Activated T-cell treated with anti-CD3 and anti-CD28 coated beads, Interleukin-2, amount 50 U/mL, for 72 hours (primary cell): ENCODE measurements around the gene CLDN17. TPM values are rescaled to one million over a fixed set of nuclear protein-coding genes. Genes with fewer than 3 reads are reported as not detected.

Experiments used
- ATAC-seq, 2 donors: fragments of 150-1000 bp; cut with Tn5 transposase; replicated peaks in 1 of 2; 2 replicates each; pipeline ENCODE4 v1.10.0; 2021; ENCODE audit warnings: moderate library complexity in 2 of 2, mild to moderate bottlenecking in 1 of 2
- DNase-seq, 2 donors: peaks; one replicate each; pipeline ENCODE4 v3.0.0; 2021 to 2022; ENCODE audit warnings: mixed read lengths in 1 of 2
- H3K27ac Mint-ChIP-seq: one replicate; pipeline ENCODE4 v1.8.0; 2022; ENCODE audit warnings: mild to moderate bottlenecking, moderate library complexity, mixed read lengths
- H3K27me3 Mint-ChIP-seq: one replicate; pipeline ENCODE4 v1.8.0; 2022; ENCODE audit warnings: low read depth, mixed read lengths
- H3K36me3 Mint-ChIP-seq, 2 donors: one replicate each; pipeline ENCODE4 v1.8.0; 2022; ENCODE audit warnings: mixed read lengths in 2 of 2, mild to moderate bottlenecking in 1 of 2; ENCODE audit not compliant: insufficient read depth in 2 of 2
- H3K4me1 Mint-ChIP-seq: one replicate; pipeline ENCODE4 v1.8.0; 2022; ENCODE audit warnings: low read depth, mixed read lengths
- H3K4me3 Mint-ChIP-seq, 2 donors: one replicate each; pipeline ENCODE4 v1.8.0; 2022; ENCODE audit warnings: mild to moderate bottlenecking in 2 of 2, mixed read lengths in 2 of 2, moderate library complexity in 2 of 2
- H3K9me3 Mint-ChIP-seq, 2 donors: one replicate each; pipeline ENCODE4 v1.8.0; 2022; ENCODE audit warnings: mixed read lengths in 2 of 2
- total RNA-seq, 2 donors: library from RNA; stranded (reverse); gene quantifications; one replicate each; pipeline ENCODE4 v1.2.3, GENCODE V29; 2022

CLDN17 gene
- total RNA-seq, 2 donors from 2014 or later, result not detected

DNA sequence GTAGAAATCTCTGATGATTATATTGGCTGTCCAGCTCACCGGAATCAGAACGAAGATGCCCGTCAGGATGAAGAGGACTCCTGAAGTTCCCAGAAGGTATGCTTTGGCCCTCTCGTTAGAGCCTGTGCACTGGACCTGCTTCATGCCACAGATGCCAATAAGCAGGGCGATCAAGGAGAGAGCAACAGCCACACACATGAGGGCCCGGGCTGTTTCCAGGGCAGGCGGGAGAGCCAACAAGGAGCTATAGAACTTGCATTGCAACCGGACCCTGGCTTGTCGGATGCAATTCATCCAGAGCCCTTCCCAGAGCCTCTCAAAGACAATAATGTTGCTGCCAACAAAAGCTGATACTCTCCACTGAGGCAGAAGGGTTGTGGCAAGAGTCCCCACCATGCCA lies 434 bp downstream of the CLDN17 start:
- no peak overlapping the region for H3K4me3 Mint-ChIP-seq
- peaks cover 2% of the 10 kb centered on the region in 2 donors for H3K9me3 Mint-ChIP-seq
- H3K27me3 Mint-ChIP-seq, result no peaks in the 10 kb centered on the region
- H3K27ac Mint-ChIP-seq, result no peak overlapping the region
- no peaks in the 10 kb centered on the region for H3K4me1 Mint-ChIP-seq
- DNase-seq (no peak), ATAC-seq (no peak)
- H3K36me3 Mint-ChIP-seq, result no peaks in the 10 kb centered on the region

DNA sequence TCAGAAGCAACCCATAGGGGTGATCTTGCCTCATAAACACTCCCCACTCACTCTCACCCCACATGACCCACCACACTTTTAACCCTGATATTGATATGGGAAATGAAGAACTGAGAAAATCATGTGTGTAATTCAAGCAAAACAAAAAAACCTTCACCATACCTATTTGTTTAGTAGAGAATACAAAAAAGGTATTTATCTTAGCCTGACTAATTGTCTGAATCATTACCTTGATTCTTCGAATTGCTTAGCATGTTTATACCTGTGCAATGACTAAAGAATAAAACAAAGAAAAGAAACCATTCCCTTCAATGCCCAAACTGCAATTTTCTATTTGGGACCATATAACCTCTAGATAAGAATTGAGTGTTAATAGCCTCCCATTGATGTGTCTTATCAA lies 1.8 kb downstream of the CLDN17 start:
- ATAC-seq (no peak), DNase-seq (no peak)
- Mint-ChIP-seq H3K4me3 (no peak overlapping the region), H3K36me3 (no peaks in the 10 kb centered on the region), H3K4me1 (no peaks in the 10 kb centered on the region), H3K27me3 (no peaks in the 10 kb centered on the region), H3K27ac (no peak overlapping the region), H3K9me3 (peaks cover 0 to 2% of the 10 kb centered on the region in 2 donors)

DNA sequence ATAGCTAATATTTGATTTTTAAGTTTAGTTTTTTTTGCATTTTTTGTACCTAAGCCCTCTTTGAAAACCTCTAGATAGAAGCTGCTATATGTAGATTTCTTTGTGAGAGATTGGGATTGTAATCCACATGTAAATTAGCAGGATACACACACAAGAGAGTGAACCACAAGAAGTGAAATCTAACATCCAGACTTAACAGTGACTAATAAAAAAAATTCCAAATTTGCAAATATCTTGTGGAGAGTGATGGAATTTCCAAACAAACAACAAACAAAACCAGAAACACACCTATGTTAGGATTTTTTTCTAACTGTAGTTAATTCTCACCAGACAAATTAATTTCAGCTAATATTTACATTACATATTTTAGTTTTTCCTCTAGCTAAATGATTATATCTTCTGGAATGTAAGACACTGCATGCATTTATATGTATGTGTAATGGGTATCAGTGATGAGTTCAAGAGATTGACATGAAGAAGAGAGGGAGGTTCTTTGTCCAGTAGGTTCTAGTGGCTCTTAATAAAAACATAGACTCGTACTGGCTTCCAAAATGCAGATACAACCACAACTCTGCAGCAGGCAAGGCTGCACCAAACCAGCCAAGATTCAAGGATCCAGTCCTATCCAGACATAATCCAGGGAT lies 12.8 kb downstream of the CLDN17 start:
- ATAC-seq, result no peak
- Mint-ChIP-seq H3K27me3 (no peaks in the 10 kb centered on the region), H3K4me1 (no peaks in the 10 kb centered on the region), H3K36me3 (no peaks in the 10 kb centered on the region), H3K27ac (no peak overlapping the region), H3K9me3 (no peaks in the 10 kb centered on the region), H3K4me3 (no peak overlapping the region)
- DNase-seq, result no peak

DNA sequence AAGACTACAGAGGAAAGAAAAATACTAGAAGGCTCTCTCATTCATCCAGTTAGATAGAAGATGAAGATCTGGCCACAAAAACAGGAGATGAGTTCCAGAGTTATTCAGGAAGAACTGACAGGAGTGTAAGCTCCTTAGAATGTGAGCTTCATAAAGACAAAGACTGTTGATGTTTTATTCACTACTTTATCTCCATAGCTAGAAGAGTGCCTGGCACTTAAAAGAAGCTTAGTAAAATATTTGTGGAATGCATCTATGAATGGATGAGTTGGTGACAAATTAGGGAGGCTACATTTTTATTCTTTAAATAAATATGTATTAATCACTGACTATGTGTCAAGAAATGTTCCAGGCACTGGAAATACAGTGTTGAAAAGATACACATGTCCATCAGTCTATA lies 13.8 kb downstream of the CLDN17 start:
- ATAC-seq, result no peak

DNA sequence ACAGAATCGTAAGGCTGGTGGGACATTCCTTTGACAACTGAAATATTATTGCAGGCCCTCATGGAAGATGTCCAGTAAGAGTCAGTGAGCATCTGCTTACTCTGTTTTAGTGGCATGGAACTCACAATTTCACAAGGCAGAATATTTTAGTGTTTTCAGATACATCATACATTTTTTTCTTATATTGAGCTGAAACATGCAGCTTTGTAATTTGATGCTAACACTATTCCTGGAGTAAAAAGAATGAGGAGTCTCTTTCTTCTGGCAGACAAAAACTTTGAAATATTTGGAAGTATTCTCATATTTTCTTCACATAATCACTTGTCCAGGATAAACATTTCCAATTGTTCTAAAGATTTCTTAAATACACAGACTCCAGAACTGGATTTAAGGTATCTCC lies 17.7 kb downstream of the CLDN17 start:
- Mint-ChIP-seq H3K9me3 (no peaks in the 10 kb centered on the region), H3K36me3 (no peaks in the 10 kb centered on the region), H3K27me3 (no peaks in the 10 kb centered on the region), H3K27ac (no peak overlapping the region), H3K4me1 (no peaks in the 10 kb centered on the region), H3K4me3 (no peak overlapping the region)
- no peak for DNase-seq
- no peak for ATAC-seq

More for the DNA sequence above, 13.8 kb downstream of the CLDN17 start:
- H3K27me3 Mint-ChIP-seq, result no peaks in the 10 kb centered on the region
- no peak overlapping the region for H3K4me3 Mint-ChIP-seq
- no peaks in the 10 kb centered on the region for H3K9me3 Mint-ChIP-seq
- DNase-seq, result no peak
- no peaks in the 10 kb centered on the region for H3K4me1 Mint-ChIP-seq
- no peak overlapping the region for H3K27ac Mint-ChIP-seq
- no peaks in the 10 kb centered on the region for H3K36me3 Mint-ChIP-seq

DNA sequence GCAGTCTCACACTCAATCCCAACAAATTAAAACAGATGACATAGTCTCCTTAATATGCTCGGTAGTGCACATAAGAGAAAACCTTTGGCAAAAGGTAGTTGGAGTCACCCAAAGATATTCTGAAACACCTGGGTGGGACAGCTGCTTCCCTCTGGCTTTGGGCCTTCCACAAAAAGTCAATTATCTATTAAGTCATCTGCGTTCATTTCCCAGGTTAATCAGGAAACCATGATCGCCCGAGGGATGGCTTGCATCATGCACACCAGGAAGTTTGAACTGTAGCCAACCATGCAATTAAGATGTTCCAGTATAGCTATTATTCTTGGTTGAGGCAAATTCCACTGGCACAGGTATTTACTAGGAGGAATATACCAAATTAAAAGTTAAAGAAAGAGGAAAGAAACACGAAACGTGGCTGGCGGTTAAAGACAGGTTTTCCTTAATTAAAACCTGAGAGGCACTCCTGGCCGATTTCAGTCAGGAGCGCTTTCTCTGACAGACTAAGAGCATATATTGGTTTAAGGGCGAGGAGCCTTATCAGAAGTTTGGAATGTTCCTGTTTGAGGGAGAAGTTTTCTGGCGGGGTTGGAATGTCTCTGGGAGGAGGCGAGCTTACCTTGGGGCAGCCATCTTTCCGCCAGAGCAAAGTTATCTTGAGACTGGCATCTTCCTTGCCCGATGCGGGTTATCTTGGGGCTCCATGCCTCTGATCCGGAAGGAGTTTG lies 19.9 kb downstream of the CLDN17 start:
- no peaks in the 10 kb centered on the region for H3K4me1 Mint-ChIP-seq
- DNase-seq (no peak), ATAC-seq (no peak)
- H3K9me3 Mint-ChIP-seq, result no peaks in the 10 kb centered on the region
- no peak overlapping the region for H3K27ac Mint-ChIP-seq
- no peak overlapping the region for H3K4me3 Mint-ChIP-seq
- no peaks in the 10 kb centered on the region for H3K27me3 Mint-ChIP-seq
- no peaks in the 10 kb centered on the region for H3K36me3 Mint-ChIP-seq

DNA sequence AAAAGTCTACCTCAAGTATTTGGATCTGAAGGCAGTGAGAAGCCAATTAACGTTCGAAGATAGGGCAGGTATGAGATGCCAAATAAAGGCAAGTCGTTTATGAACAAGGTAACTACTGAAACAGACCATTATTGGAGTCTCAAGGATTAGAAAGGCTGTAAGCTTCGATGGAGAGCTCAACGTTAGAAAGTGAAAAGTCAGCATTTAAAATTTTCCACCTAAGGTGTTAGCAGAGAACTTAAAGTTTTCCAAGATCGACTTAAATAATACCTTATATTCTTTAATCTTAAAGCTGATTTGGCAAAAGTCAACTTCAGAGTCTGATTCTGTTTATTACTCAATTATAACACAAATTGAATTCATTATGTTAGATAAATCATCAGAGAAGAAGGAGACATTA lies 28.1 kb downstream of the CLDN17 start:
- Mint-ChIP-seq H3K27me3 (no peaks in the 10 kb centered on the region), H3K9me3 (peaks cover 3% of the 10 kb centered on the region in 2 donors), H3K4me1 (no peaks in the 10 kb centered on the region), H3K36me3 (no peaks in the 10 kb centered on the region), H3K4me3 (no peak overlapping the region), H3K27ac (no peak overlapping the region)
- DNase-seq, result no peak
- no peak for ATAC-seq

DNA sequence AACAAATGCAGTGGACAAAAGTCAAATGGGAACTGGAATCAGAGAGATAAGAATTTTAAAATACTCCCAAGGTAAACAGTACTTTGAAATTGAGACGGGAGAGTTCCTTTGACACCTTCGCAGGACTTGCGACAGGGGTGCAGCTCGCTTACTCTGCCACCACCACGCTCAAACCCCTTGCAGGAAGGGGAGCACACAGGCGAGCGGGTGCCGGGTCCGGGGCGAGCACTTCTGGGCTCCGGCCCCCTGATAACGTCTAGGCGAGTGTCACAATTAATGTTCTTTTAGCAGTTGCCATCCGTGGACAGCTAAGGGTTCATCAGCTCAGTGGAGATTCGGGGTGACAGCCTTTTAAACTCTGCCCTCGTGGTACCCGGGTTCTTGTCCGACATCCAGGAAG lies 37.4 kb downstream of the CLDN17 start:
- H3K36me3 Mint-ChIP-seq, result no peaks in the 10 kb centered on the region
- peaks cover 3 to 4% of the 10 kb centered on the region in 2 donors for H3K9me3 Mint-ChIP-seq
- H3K4me3 Mint-ChIP-seq, result no peak overlapping the region
- DNase-seq, result no peak
- H3K27me3 Mint-ChIP-seq, result no peaks in the 10 kb centered on the region
- no peaks in the 10 kb centered on the region for H3K4me1 Mint-ChIP-seq
- no peak overlapping the region for H3K27ac Mint-ChIP-seq
- ATAC-seq, result no peak

DNA sequence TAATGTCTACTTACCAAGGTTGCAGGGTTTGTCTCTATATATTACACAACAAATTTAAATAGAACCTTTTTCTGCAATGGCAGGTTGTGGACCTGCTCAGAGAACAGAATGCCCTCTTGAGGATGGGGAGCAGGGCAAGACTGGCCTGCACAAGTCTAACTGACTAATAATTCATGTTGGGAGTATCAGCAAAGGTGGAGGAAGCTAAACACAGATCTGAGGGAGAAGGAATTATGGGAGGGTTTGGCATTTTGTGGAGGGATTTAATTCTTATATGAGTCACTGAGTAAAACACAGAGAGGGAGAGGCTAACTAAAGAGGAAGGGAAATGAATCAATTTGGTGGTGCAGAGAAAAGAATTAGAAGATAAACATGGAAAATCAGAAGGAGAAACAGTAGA lies 40.0 kb downstream of the CLDN17 start:
- no peaks in the 10 kb centered on the region for H3K36me3 Mint-ChIP-seq
- H3K4me1 Mint-ChIP-seq, result no peaks in the 10 kb centered on the region
- H3K9me3 Mint-ChIP-seq, result peaks cover 0 to 1% of the 10 kb centered on the region in 2 donors
- DNase-seq (no peak), ATAC-seq (no peak)
- no peak overlapping the region for H3K27ac Mint-ChIP-seq
- no peaks in the 10 kb centered on the region for H3K27me3 Mint-ChIP-seq
- H3K4me3 Mint-ChIP-seq, result no peak overlapping the region

DNA sequence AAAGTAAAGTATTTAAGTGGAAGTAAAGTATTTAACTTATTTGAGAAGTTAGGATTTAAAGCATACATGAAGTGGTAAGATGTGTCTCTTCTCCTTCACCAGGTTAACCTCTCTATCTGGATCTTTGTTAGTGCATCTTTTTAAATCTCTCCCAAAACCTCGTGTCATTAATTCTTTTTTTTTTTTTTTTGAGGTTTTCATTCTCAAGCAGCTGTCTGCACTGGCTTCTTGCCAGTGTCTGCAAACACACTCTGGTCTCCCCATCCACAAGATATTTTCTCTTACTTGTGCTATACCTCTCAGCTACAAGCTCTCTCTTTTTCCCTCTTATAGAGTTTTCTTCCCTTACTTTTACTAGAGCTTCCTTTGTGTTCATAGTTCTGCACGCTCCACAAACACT lies 49.0 kb downstream of the CLDN17 start:
- Mint-ChIP-seq H3K36me3 (no peaks in the 10 kb centered on the region), H3K27me3 (no peaks in the 10 kb centered on the region), H3K4me1 (no peaks in the 10 kb centered on the region), H3K27ac (no peak overlapping the region), H3K4me3 (no peak overlapping the region), H3K9me3 (no peaks in the 10 kb centered on the region)
- no peak for ATAC-seq
- DNase-seq, result no peak

DNA sequence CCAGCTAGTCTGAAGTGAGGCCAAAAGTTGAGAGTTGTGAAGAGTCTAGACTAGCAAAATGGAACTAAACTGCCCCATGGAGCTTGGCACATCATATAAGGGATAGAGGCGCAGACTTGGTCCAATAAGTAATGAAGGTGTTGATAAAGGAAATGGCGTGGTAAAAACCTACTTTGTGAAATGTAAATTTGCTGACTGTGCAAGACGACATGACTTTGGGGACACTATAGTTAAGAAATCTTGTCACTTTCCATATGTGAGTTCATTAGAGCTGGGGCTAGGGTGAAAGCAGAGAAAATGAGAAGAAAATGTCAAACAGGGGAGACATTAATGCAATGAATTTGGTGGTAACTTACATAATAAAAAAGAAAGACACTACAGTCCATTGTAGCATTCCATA lies 50.1 kb downstream of the CLDN17 start:
- Mint-ChIP-seq H3K36me3 (no peaks in the 10 kb centered on the region), H3K4me1 (no peaks in the 10 kb centered on the region), H3K9me3 (no peaks in the 10 kb centered on the region), H3K4me3 (no peak overlapping the region), H3K27me3 (no peaks in the 10 kb centered on the region), H3K27ac (no peak overlapping the region)
- DNase-seq, result no peak
- no peak for ATAC-seq
